ENCODE results near the gene MASP2.
"Not testable (repeated sequence)": the region's sequence is repeated elsewhere in the genome, so short reads cannot be mapped to it uniquely, and the experiment has no call there.

The MASP2 gene

GRCh38 chr1:11059155-11059967 is 12.3 kb upstream of the MASP2 start:
- no peak for DNase-seq (ENCODE audit: low read depth, low spot score)

GRCh38 chr1:11058595-11059154 is 11.6 kb upstream of the MASP2 start:
- no peak for DNase-seq (ENCODE audit: low read depth, low spot score)
- no peak overlapping the region for H3K27ac ChIP-seq

More at GRCh38 chr1:11059155-11059967, 12.3 kb upstream of the MASP2 start:
- H3K27ac ChIP-seq: no peak overlapping the region

- H3K27ac ChIP-seq: no peak overlapping the region
- no peak for DNase-seq (ENCODE audit: low read depth, low spot score)
These were observed 11.0 kb upstream of the MASP2 start for GRCh38 chr1:11058026-11058425.

GRCh38 chr1:11057477-11057876 is 10.4 kb upstream of the MASP2 start:
- DNase-seq (ENCODE audit: low read depth, low spot score): no peak
- H3K27ac ChIP-seq: no peak overlapping the region

- DNase-seq (ENCODE audit: low read depth, low spot score): no peak
- no peak overlapping the region for H3K27ac ChIP-seq
These were observed 9.5 kb upstream of the MASP2 start for GRCh38 chr1:11056504-11056903.

- no peak overlapping the region for H3K27ac ChIP-seq
- DNase-seq (ENCODE audit: low read depth, low spot score): no peak
These were observed 8.6 kb upstream of the MASP2 start for GRCh38 chr1:11055676-11056075.

- no peak overlapping the region for H3K27ac ChIP-seq
- no peak for DNase-seq (ENCODE audit: low read depth, low spot score)
These were observed 7.6 kb upstream of the MASP2 start for GRCh38 chr1:11054666-11055065.

GRCh38 chr1:11054181-11054580 is 7.1 kb upstream of the MASP2 start:
- no peak overlapping the region for H3K27ac ChIP-seq
- DNase-seq (ENCODE audit: low read depth, low spot score): no peak

- no peak for DNase-seq (ENCODE audit: low read depth, low spot score)
- no peak overlapping the region for H3K27ac ChIP-seq
These were observed 6.7 kb upstream of the MASP2 start for GRCh38 chr1:11053758-11054137.

GRCh38 chr1:11052839-11053757 is 6.1 kb upstream of the MASP2 start:
- H3K27ac ChIP-seq: no peak overlapping the region
- DNase-seq (ENCODE audit: low read depth, low spot score): no peak

GRCh38 chr1:11051781-11052511 is 4.9 kb upstream of the MASP2 start:
- no peak for DNase-seq (ENCODE audit: low read depth, low spot score)
- H3K27ac ChIP-seq: no peak overlapping the region

GRCh38 chr1:11051121-11051520 is 4.1 kb upstream of the MASP2 start:
- not testable (repeated sequence) for DNase-seq (ENCODE audit: low read depth, low spot score); H3K27ac ChIP-seq

GRCh38 chr1:11046270-11046566 is 821 bp downstream of the MASP2 start:
- DNase-seq (ENCODE audit: low read depth, low spot score): no peak

GRCh38 chr1:11045428-11046269 is 1.4 kb downstream of the MASP2 start:
- no peak for DNase-seq (ENCODE audit: low read depth, low spot score)
- no peak overlapping the region for H3K27ac ChIP-seq

More at GRCh38 chr1:11046270-11046566, 821 bp downstream of the MASP2 start:
- H3K27ac ChIP-seq: no peak overlapping the region

- H3K27ac ChIP-seq: no peak overlapping the region
- DNase-seq (ENCODE audit: low read depth, low spot score): no peak
These were observed 2.1 kb downstream of the MASP2 start for GRCh38 chr1:11044849-11045427.

- H3K27ac ChIP-seq: no peak overlapping the region
- no peak for DNase-seq (ENCODE audit: low read depth, low spot score)
These were observed 2.8 kb downstream of the MASP2 start for GRCh38 chr1:11044086-11044848.

- no peak for DNase-seq (ENCODE audit: low read depth, low spot score)
- no peak overlapping the region for H3K27ac ChIP-seq
These were observed 3.8 kb downstream of the MASP2 start for GRCh38 chr1:11042995-11043874.

GRCh38 chr1:11042065-11042464 is 5.0 kb downstream of the MASP2 start:
- no peak overlapping the region for H3K27ac ChIP-seq
- no peak for DNase-seq (ENCODE audit: low read depth, low spot score)

Data from epithelial cell of prostate (primary cell).